HEK293T (cell line): ENCODE results near the gene POLR3F.
A peak's percentile ranks its signal among the peaks of the same experiment; 100 is the strongest.

Experiments used
- CTCF ChIA-PET: fragments of 350-600 bp; formaldehyde crosslinking; extraction: SDS; loops from one replicate; lab custom pipeline; 2021; ENCODE audit warnings: antibody characterized with exemption, inconsistent platforms; lab: Yijun Ruan, JAX
- POLR2A ChIA-PET: fragments of 350-600 bp; formaldehyde crosslinking; extraction: SDS; loops from one replicate; lab custom pipeline; 2020; ENCODE audit warnings: antibody characterized with exemption, inconsistent platforms; lab: Yijun Ruan, JAX
- DNase-seq: peaks from one replicate; pipeline ENCODE4 v3.0.0; 2012; ENCODE audit warnings: mixed read lengths; ENCODE audit errors: extremely low spot score
- ARNT ChIP-seq: fragments of 450-650 bp; IDR thresholded peaks from 2 replicates; pipeline ENCODE4 v1.6.1; 2017; ENCODE audit warnings: mild to moderate bottlenecking
- BHLHE40 ChIP-seq: fragments of 450-650 bp; IDR thresholded peaks from 2 replicates; pipeline ENCODE4 v1.6.1; 2016; ENCODE audit warnings: mild to moderate bottlenecking, moderate library complexity, borderline replicate concordance
- CTBP1 ChIP-seq: fragments of 450-650 bp; IDR thresholded peaks from 2 replicates; pipeline ENCODE4 v1.6.1; 2016; ENCODE audit warnings: borderline replicate concordance
- ELF4 ChIP-seq: fragments of 450-650 bp; IDR thresholded peaks from 2 replicates; pipeline ENCODE4 v1.6.1; 2017; ENCODE audit warnings: antibody characterized with exemption
- FOXA1 ChIP-seq: fragments of 450-650 bp; IDR thresholded peaks from 2 replicates; pipeline ENCODE4 v1.6.1; 2016; ENCODE audit warnings: mild to moderate bottlenecking
- FOXK2 ChIP-seq: fragments of 450-650 bp; IDR thresholded peaks from 2 replicates; pipeline ENCODE4 v1.6.1; 2016; ENCODE audit warnings: mild to moderate bottlenecking
- FOXM1 ChIP-seq: fragments of 450-650 bp; IDR thresholded peaks from 2 replicates; pipeline ENCODE4 v1.6.1; 2017; ENCODE audit warnings: mild to moderate bottlenecking, borderline replicate concordance
- HDGF ChIP-seq: fragments of 450-650 bp; IDR thresholded peaks from 2 replicates; pipeline ENCODE4 v1.6.1; 2017; ENCODE audit warnings: antibody characterized with exemption, borderline replicate concordance
- L3MBTL2 ChIP-seq: fragments of 450-650 bp; conservative IDR thresholded peaks from 2 replicates; pipeline ENCODE4 v1.6.1; 2016; ENCODE audit warnings: mild to moderate bottlenecking
- LEF1 ChIP-seq: fragments of 450-650 bp; IDR thresholded peaks from 2 replicates; pipeline ENCODE4 v1.6.1; 2017; ENCODE audit warnings: mild to moderate bottlenecking, borderline replicate concordance
- NFRKB ChIP-seq: fragments of 450-650 bp; IDR thresholded peaks from 2 replicates; pipeline ENCODE4 v1.6.1; 2016; ENCODE audit warnings: mild to moderate bottlenecking, moderate library complexity
- PKNOX1 ChIP-seq: fragments of 450-650 bp; IDR thresholded peaks from 2 replicates; pipeline ENCODE4 v1.6.1; 2016
- SP1 ChIP-seq: fragments of 450-650 bp; IDR thresholded peaks from 2 replicates; pipeline ENCODE4 v1.6.1; 2017
- SUZ12 ChIP-seq: fragments of 450-650 bp; IDR thresholded peaks from 2 replicates; pipeline ENCODE4 v1.6.1; 2016; ENCODE audit warnings: mild to moderate bottlenecking
- TARDBP ChIP-seq: fragments of 450-650 bp; IDR thresholded peaks from 2 replicates; pipeline ENCODE4 v1.6.1; 2016
- ZNF384 ChIP-seq: fragments of 450-650 bp; IDR thresholded peaks from 2 replicates; pipeline ENCODE4 v1.6.1; 2016

POLR3F gene

DNA sequence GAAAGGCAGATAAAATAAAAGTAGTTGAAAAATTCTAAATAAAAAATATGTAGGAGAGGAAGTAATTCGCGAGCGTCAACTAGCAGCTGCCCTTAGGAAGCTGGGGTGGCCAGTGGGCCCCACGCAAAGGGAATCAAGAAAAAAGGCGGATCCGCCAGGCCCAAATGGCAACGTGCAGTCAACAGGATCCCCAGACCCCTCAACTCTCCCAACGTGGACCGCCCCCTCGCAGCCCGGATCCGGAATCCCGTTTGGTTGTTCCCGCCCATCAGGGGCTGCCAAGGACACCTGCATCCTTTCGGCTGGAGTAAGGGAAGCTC, 656 bp upstream of the POLR3F start:
- TF ChIP-seq ELF4: no peak
- TF ChIP-seq L3MBTL2: peak; percentile 16; the same call in 1 of the 2 replicates
- TF ChIP-seq ZNF384: no peak
- TF ChIP-seq NFRKB: no peak
- no peak for DNase-seq
- CTCF ChIA-PET: no interaction called here
- POLR2A ChIA-PET: interaction anchor here (0.8 to 5.0 kb wide), 10 partner anchors 8 to 122 kb away, joined by 3 to 27 read pairs (median 4); partner anchors contain the start of genes DTD1, RBBP9 and SEC23B

- no peak for DNase-seq
- ChIA-PET CTCF (no interaction called here), POLR2A (interaction anchor here (1.3 kb wide), 1 partner anchor 10 kb away, joined by 7 read pairs; the partner anchor contains the start of genes DZANK1 and POLR3F)
- TF ChIP-seq PKNOX1: no peak
- no peak for TF ChIP-seq FOXA1
- TF ChIP-seq NFRKB: no peak
- TF ChIP-seq ELF4: no peak
- no peak for TF ChIP-seq ARNT
- TF ChIP-seq FOXM1: no peak
- TF ChIP-seq HDGF: no peak
- no peak for TF ChIP-seq SUZ12
- no peak for TF ChIP-seq ZNF384
- no peak for TF ChIP-seq TARDBP
- no peak for TF ChIP-seq CTBP1
- TF ChIP-seq FOXK2: no peak
- no peak for TF ChIP-seq LEF1
- no peak for TF ChIP-seq L3MBTL2
- no peak for TF ChIP-seq SP1
- TF ChIP-seq BHLHE40: no peak
These were observed 10.0 kb downstream of the POLR3F start for GRCh38 chr20:18477218-18477617.

- CTCF ChIA-PET: no interaction called here
- no peak for DNase-seq
These were observed 10.6 kb downstream of the POLR3F start for GRCh38 chr20:18477821-18478220.

GRCh38 chr20:18481596-18481995, 14.4 kb downstream of the POLR3F start:
- ChIA-PET POLR2A (no interaction called here), CTCF (no interaction called here)
- no peak for DNase-seq
- TF ChIP-seq SUZ12 (no peak), FOXM1 (no peak)

More at GRCh38 chr20:18477821-18478220, 10.6 kb downstream of the POLR3F start:
- POLR2A ChIA-PET: interaction anchor here (1.3 kb wide), 1 partner anchor 11 kb away, joined by 7 read pairs; the partner anchor contains the start of genes DZANK1 and POLR3F
- TF ChIP-seq ZNF384 (no peak), LEF1 (no peak), SP1 (no peak)

DNA sequence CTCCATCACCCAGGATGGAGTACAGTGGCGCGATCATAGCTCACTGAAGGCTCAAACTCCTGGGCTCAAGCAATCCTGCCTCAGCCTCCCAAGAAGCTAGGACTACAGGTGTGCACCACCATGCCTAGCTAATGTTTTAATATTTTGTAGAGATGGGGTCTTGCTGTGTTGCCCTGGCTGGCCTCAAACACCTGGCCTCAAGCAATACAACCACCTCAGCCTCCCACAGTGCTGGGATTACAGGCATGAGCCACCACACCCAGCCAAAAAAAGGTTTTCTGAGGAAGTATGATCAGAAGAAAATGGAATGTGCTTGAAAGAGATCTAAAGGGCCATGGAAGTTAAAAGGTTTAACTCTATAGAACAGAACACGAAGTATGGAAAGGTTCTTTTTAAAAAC, 21.1 kb downstream of the POLR3F start:
- no peak for DNase-seq
- ChIA-PET POLR2A (interaction anchor here (1.3 kb wide), 1 partner anchor 19 kb away, joined by 3 read pairs; the partner anchor contains the start of gene SEC23B), CTCF (interaction anchor here (0.6 kb wide), 1 partner anchor 28 kb away, joined by 4 read pairs; no protein-coding TSS in a partner anchor)
- TF ChIP-seq PKNOX1 (no peak), TARDBP (no peak), NFRKB (no peak), LEF1 (no peak), FOXK2 (no peak), SP1 (no peak), ZNF384 (no peak), BHLHE40 (no peak), HDGF (no peak), L3MBTL2 (no peak), ELF4 (no peak), FOXM1 (no peak), SUZ12 (no peak)

GRCh38 chr20:18496042-18496441, 28.9 kb downstream of the POLR3F start:
- CTCF ChIA-PET: no interaction called here
- peak; percentile 11 for DNase-seq
- TF ChIP-seq SUZ12 (no peak), LEF1 (no peak), FOXK2 (no peak)
- POLR2A ChIA-PET: interaction anchor here (1.3 to 4.5 kb wide), 4 partner anchors 9 to 82 kb away, joined by 4 to 113 read pairs (median 14); partner anchors contain the start of genes DZANK1, POLR3F and SEC23B

- ChIA-PET CTCF (interaction anchor here (0.6 to 1.5 kb wide), 2 partner anchors 10 to 954 kb away, joined by 3 to 6 read pairs; no protein-coding TSS in a partner anchor), POLR2A (interaction anchor here (0.6 to 4.5 kb wide), 10 partner anchors 8 to 97 kb away, joined by 3 to 113 read pairs (median 4); partner anchors contain the start of genes DZANK1, POLR3F, SEC23B and SMIM26)
- TF ChIP-seq PKNOX1 (no peak), LEF1 (no peak), NFRKB (no peak), L3MBTL2 (no peak), BHLHE40 (no peak), ARNT (no peak), TARDBP (no peak)
- peak; percentile 86 for DNase-seq
These were observed 29.8 kb downstream of the POLR3F start, which contains the start of gene RBBP9 for GRCh38 chr20:18496740-18497592. Gene RBBP9, minus strand, starts transcription at chr20:18497225. Its CDS starts 58 bp downstream, at chr20:18497167.
